Measurements from ENCODE around the gene CATSPER1.
"Not testable (repeated sequence)": the region's sequence is repeated elsewhere in the genome, so short reads cannot be mapped to it uniquely, and the experiment has no call there.

The CATSPER1 gene

DNA sequence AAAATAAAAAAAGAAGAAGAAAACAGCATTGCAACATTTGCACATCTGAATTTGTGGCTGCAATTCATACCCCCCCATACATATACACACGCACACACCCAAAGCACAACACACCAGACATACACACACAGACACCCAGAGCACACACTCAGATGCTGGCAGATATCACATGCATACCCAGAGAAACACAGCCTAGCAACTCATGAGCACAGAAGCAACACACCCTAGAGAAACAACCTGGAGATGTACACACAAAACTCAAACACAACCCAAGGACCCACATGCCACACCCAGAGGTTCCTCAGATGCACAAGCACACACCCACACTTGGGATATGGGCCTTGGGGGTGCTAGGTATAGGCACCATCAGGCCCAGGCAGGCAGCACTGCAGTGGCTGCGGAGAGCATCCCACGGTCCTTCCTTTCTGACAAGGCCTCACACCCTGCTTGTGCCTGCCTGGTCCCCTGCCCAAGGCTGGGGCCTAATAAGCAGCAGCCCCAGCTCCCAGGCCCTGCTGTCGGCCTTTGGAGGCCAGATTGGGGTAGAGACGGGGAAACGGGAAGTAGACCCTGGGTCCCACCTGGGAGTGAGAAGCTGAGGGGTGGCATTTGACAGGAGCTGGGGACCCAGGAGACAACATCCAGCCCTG lies 11.3 kb downstream of the CATSPER1 start:
- no peaks in the 10 kb centered on the region for H3K36me3 ChIP-seq (ENCODE audit: control insufficient read depth, insufficient read depth, low read length)
- H3K9ac ChIP-seq (ENCODE audit: low read depth, low read length), result no peak overlapping the region
- no peak overlapping the region for H3K4me3 ChIP-seq (ENCODE audit: low read depth, low read length)
- H3K9me3 ChIP-seq (ENCODE audit: control insufficient read depth, insufficient read depth, low read length), result no peaks in the 10 kb centered on the region
- H3K4me1 ChIP-seq (ENCODE audit: control insufficient read depth, insufficient read depth, low read length), result no peaks in the 10 kb centered on the region
- peaks cover 10% of the 10 kb centered on the region for H3K27me3 ChIP-seq (ENCODE audit: control insufficient read depth, insufficient read depth, low read length)

DNA sequence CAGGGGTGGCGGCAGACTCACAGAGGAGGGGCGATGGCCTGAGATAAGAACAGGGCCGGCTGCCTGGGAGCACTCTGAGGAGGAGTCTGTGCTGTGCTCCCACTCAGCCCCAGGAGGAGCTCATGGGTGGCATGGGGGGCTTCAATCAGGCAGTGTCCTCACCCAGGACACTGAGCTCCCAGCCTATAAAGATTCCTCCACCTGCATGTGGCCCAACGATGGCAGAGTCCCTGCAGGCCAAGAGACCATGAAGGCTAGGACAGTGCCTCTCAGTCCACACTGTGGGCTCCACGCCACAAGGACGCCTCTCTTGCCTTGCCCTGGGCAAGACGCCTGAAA lies 12.5 kb downstream of the CATSPER1 start:
- no peaks in the 10 kb centered on the region for H3K4me1 ChIP-seq (ENCODE audit: control insufficient read depth, insufficient read depth, low read length)
- H3K36me3 ChIP-seq (ENCODE audit: control insufficient read depth, insufficient read depth, low read length), result no peaks in the 10 kb centered on the region
- H3K27me3 ChIP-seq (ENCODE audit: control insufficient read depth, insufficient read depth, low read length), result peaks cover 10% of the 10 kb centered on the region
- H3K4me3 ChIP-seq (ENCODE audit: low read depth, low read length), result no peak overlapping the region
- no peaks in the 10 kb centered on the region for H3K9me3 ChIP-seq (ENCODE audit: control insufficient read depth, insufficient read depth, low read length)
- H3K9ac ChIP-seq (ENCODE audit: low read depth, low read length), result no peak overlapping the region

- no peak overlapping the region for H3K9ac ChIP-seq (ENCODE audit: low read depth, low read length)
- H3K9me3 ChIP-seq (ENCODE audit: control insufficient read depth, insufficient read depth, low read length), result no peaks in the 10 kb centered on the region
- H3K4me1 ChIP-seq (ENCODE audit: control insufficient read depth, insufficient read depth, low read length), result no peaks in the 10 kb centered on the region
- no peak overlapping the region for H3K4me3 ChIP-seq (ENCODE audit: low read depth, low read length)
- no peaks in the 10 kb centered on the region for H3K36me3 ChIP-seq (ENCODE audit: control insufficient read depth, insufficient read depth, low read length)
- H3K27me3 ChIP-seq (ENCODE audit: control insufficient read depth, insufficient read depth, low read length), result peaks cover 10% of the 10 kb centered on the region
These were observed 13.1 kb downstream of the CATSPER1 start for GRCh38 chr11:66012946-66013761.

- H3K4me1 ChIP-seq (ENCODE audit: control insufficient read depth, insufficient read depth, low read length), result no peaks in the 10 kb centered on the region
- H3K27me3 ChIP-seq (ENCODE audit: control insufficient read depth, insufficient read depth, low read length), result peaks cover 10% of the 10 kb centered on the region
- H3K9ac ChIP-seq (ENCODE audit: low read depth, low read length), result no peak overlapping the region
- H3K36me3 ChIP-seq (ENCODE audit: control insufficient read depth, insufficient read depth, low read length), result no peaks in the 10 kb centered on the region
- no peak overlapping the region for H3K4me3 ChIP-seq (ENCODE audit: low read depth, low read length)
- no peaks in the 10 kb centered on the region for H3K9me3 ChIP-seq (ENCODE audit: control insufficient read depth, insufficient read depth, low read length)
These were observed 13.8 kb downstream of the CATSPER1 start for GRCh38 chr11:66012371-66012945.

- Histone ChIP-seq H3K9me3 (ENCODE audit: control insufficient read depth, insufficient read depth, low read length) (no peaks in the 10 kb centered on the region), H3K9ac (ENCODE audit: low read depth, low read length) (no peak within 1 kb of the TSS), H3K4me1 (ENCODE audit: control insufficient read depth, insufficient read depth, low read length) (peaks cover 3% of the 10 kb centered on the region), H3K36me3 (ENCODE audit: control insufficient read depth, insufficient read depth, low read length) (no peaks in the 10 kb centered on the region), H3K27me3 (ENCODE audit: control insufficient read depth, insufficient read depth, low read length) (peaks cover 10% of the 10 kb centered on the region), H3K4me3 (ENCODE audit: low read depth, low read length) (peak within 1 kb of the TSS; percentile 22)
These were observed 14.4 kb downstream of the CATSPER1 start, which contains the start of gene CST6 for GRCh38 chr11:66011785-66012303. Gene CST6, plus strand, starts transcription at chr11:66012008. Its CDS starts 37 bp downstream, at chr11:66012045.

DNA sequence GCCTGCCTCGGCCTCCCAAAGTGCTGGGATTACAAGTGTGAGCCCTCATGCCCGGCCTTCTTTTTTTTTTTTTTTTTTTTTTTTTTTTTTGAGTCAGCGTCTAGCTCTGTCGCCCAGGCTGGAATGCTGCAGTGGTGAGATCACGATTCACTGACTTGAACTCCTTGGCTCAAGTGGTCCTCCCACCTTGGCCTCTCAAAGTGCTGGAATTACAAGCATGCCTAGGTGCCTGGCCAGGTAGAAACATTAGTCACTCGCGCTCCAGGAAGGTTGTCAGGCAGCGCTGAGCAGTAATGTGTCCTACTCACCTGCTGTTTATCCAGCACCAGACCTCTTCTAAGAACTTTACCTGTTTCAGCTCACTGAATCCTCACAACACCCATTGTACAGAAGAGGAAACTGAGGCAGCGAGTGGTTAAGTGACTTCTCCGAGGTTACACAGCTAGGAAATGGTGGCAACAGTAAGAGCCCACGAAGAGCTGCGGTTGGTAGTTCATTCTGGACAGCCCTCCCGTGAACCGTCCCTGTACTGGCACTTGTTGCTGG lies 15.0 kb downstream of the CATSPER1 start:
- peaks cover 6% of the 10 kb centered on the region for H3K4me1 ChIP-seq (ENCODE audit: control insufficient read depth, insufficient read depth, low read length)
- H3K9ac ChIP-seq (ENCODE audit: low read depth, low read length), result no peak overlapping the region
- no peaks in the 10 kb centered on the region for H3K36me3 ChIP-seq (ENCODE audit: control insufficient read depth, insufficient read depth, low read length)
- peaks cover 10% of the 10 kb centered on the region for H3K27me3 ChIP-seq (ENCODE audit: control insufficient read depth, insufficient read depth, low read length)
- peak overlapping the region; percentile 14 for H3K4me3 ChIP-seq (ENCODE audit: low read depth, low read length)
- no peaks in the 10 kb centered on the region for H3K9me3 ChIP-seq (ENCODE audit: control insufficient read depth, insufficient read depth, low read length)

DNA sequence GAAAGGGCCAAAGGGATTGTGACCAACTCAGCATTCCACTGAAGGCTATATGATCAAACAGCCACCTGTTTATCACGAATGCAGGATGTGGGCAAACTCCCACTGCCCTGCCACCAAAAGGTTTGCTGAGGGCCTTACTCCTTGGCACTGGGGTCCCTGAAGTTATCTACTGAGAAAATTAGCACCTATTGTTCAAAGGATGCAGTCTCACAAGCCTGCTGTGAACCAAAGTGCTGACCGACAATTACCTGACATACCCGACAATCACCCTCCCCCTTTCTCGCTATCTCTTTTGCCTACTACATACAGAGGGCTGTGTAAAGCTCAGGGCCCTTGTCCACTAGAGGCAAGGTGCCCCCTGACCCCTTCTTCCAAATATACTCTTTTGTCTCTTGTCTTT lies 16.2 kb downstream of the CATSPER1 start:
- not testable (repeated sequence) for H3K4me3 ChIP-seq (ENCODE audit: low read depth, low read length); H3K9ac ChIP-seq (ENCODE audit: low read depth, low read length); H3K4me1 ChIP-seq (ENCODE audit: control insufficient read depth, insufficient read depth, low read length); H3K9me3 ChIP-seq (ENCODE audit: control insufficient read depth, insufficient read depth, low read length); H3K27me3 ChIP-seq (ENCODE audit: control insufficient read depth, insufficient read depth, low read length); H3K36me3 ChIP-seq (ENCODE audit: control insufficient read depth, insufficient read depth, low read length)

DNA sequence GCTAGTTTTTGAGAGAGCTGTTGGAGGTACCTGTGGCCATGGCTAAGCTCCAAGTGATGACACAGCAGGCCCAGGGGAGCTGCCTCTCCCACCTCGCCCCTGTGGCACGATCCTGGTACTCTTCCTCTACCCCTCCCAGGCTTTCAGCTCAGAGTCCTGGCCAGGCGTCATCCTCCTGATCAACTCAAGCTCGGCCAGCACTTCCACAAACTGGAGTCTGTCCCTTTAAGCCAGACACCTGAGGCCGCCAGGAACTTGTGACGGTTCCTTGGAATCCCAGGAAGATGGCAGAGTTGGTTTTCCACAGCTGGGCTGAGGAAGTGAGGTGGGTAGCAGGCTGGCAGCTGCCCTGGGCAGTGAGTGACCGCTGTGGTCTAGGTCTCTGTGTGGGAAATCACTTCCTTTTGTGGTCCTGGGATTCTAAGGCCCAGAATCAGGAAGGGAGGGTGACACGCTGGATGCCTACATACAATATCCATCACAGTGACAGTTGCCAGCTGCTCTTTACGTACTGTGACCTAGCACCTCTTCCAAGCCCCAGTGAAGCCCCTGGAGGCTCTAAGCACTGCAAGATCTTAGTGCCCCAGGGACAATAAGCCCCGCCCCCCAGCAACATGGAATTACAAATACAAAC lies 17.7 kb downstream of the CATSPER1 start:
- no peak overlapping the region for H3K4me3 ChIP-seq (ENCODE audit: low read depth, low read length)
- no peak overlapping the region for H3K9ac ChIP-seq (ENCODE audit: low read depth, low read length)
- H3K9me3 ChIP-seq (ENCODE audit: control insufficient read depth, insufficient read depth, low read length), result no peaks in the 10 kb centered on the region
- H3K36me3 ChIP-seq (ENCODE audit: control insufficient read depth, insufficient read depth, low read length), result peaks cover 2% of the 10 kb centered on the region
- peaks cover 10% of the 10 kb centered on the region for H3K27me3 ChIP-seq (ENCODE audit: control insufficient read depth, insufficient read depth, low read length)
- peaks cover 6% of the 10 kb centered on the region for H3K4me1 ChIP-seq (ENCODE audit: control insufficient read depth, insufficient read depth, low read length)

- peaks cover 10% of the 10 kb centered on the region for H3K27me3 ChIP-seq (ENCODE audit: control insufficient read depth, insufficient read depth, low read length)
- H3K9ac ChIP-seq (ENCODE audit: low read depth, low read length), result peak overlapping the region; percentile 37
- H3K9me3 ChIP-seq (ENCODE audit: control insufficient read depth, insufficient read depth, low read length), result no peaks in the 10 kb centered on the region
- H3K4me3 ChIP-seq (ENCODE audit: low read depth, low read length), result no peak overlapping the region
- peaks cover 6% of the 10 kb centered on the region for H3K4me1 ChIP-seq (ENCODE audit: control insufficient read depth, insufficient read depth, low read length)
- H3K36me3 ChIP-seq (ENCODE audit: control insufficient read depth, insufficient read depth, low read length), result peaks cover 2% of the 10 kb centered on the region
These were observed 18.2 kb downstream of the CATSPER1 start for GRCh38 chr11:66008095-66008467.

DNA sequence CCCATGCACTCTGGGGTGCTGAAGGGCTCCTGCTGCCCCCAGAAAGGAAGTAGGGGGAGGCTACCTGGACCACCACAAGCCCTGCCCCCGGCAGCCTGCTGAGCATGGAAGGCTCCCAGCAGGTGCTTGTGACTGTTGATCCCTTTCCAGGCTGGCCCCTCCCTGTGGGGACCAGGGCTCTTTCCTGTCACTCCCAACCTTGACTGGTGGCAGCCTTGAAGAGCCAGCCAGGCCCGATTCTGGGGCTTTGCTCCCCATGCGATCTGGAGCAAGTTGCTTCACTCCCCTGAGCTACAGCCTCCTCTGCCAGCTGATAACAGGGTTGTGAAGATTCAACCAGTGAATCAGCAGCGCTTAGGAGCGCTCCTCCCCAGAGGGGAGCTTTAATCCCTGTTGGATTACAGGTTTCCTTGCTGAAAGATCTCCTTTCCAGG lies 19.1 kb downstream of the CATSPER1 start:
- Histone ChIP-seq H3K27me3 (ENCODE audit: control insufficient read depth, insufficient read depth, low read length) (peaks cover 6% of the 10 kb centered on the region), H3K9ac (ENCODE audit: low read depth, low read length) (peak overlapping the region; percentile 65), H3K4me1 (ENCODE audit: control insufficient read depth, insufficient read depth, low read length) (peaks cover 6% of the 10 kb centered on the region), H3K36me3 (ENCODE audit: control insufficient read depth, insufficient read depth, low read length) (peaks cover 2% of the 10 kb centered on the region), H3K9me3 (ENCODE audit: control insufficient read depth, insufficient read depth, low read length) (no peaks in the 10 kb centered on the region), H3K4me3 (ENCODE audit: low read depth, low read length) (no peak overlapping the region)

DNA sequence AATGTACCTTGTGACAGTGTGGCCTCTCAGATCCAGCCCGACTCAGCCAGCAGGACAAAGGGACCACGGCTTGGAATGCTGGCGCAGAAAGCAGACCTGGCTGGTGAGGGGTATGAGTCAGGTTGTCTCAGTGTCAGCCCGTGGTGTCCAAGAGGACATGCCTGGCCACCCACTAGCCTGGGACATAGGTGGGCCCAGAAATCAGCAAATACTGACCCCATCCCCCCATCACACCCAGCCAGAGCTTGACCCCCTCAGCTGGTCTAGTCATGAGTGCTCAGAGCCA lies 19.4 kb downstream of the CATSPER1 start:
- peaks cover 6% of the 10 kb centered on the region for H3K4me1 ChIP-seq (ENCODE audit: control insufficient read depth, insufficient read depth, low read length)
- H3K36me3 ChIP-seq (ENCODE audit: control insufficient read depth, insufficient read depth, low read length), result peaks cover 2% of the 10 kb centered on the region
- no peak overlapping the region for H3K4me3 ChIP-seq (ENCODE audit: low read depth, low read length)
- H3K9ac ChIP-seq (ENCODE audit: low read depth, low read length), result peak overlapping the region; percentile 65
- no peaks in the 10 kb centered on the region for H3K9me3 ChIP-seq (ENCODE audit: control insufficient read depth, insufficient read depth, low read length)
- H3K27me3 ChIP-seq (ENCODE audit: control insufficient read depth, insufficient read depth, low read length), result peaks cover 5% of the 10 kb centered on the region

Data from iPS-15b (cell line).